SK-N-SH (cell line): ENCODE measurements around the gene SGCB. TPM values are rescaled to one million over a fixed set of nuclear protein-coding genes. Genes with fewer than 3 reads are reported as not detected.

Source experiments
- CTCF ChIA-PET: fragments of 300-600, 350-600 bp; formaldehyde crosslinking; extraction: SDS; loops from one replicate; lab custom pipeline; 2021; lab: Yijun Ruan, JAX
- POLR2A ChIA-PET: fragments of 350-600 bp; sonication (Branson Sonifier 250); formaldehyde crosslinking; extraction: SDS; loops from one replicate; lab custom pipeline; 2020; ENCODE audit warnings: antibody characterized with exemption, inconsistent platforms; lab: Yijun Ruan, JAX
- DNase-seq: peaks from one replicate; pipeline ENCODE4 v3.0.0; 2012
- H2AFZ ChIP-seq: fragments of 200-600 bp; sonication (generic); 2 replicates; pipeline ENCODE4 v1.8.1; 2016; ENCODE audit warnings: antibody characterized with exemption, mild to moderate bottlenecking, low read depth
- H3F3A ChIP-seq: fragments of 200-600 bp; sonication (generic); replicated peaks from 2 replicates; pipeline ENCODE3; 2016; ENCODE audit warnings: antibody characterized with exemption, mild to moderate bottlenecking; ENCODE audit not compliant: insufficient read depth
- H3K27ac ChIP-seq, 2 experiments: fragments of 200-500 bp in 1 of 2; fragments of 200-600 bp in 1 of 2; sonication (Bioruptor generic) in 1 of 2; sonication (generic), shearing (Covaris generic) in 1 of 2; 2 replicates each; pipeline versions ENCODE4 v1.5.1 to v1.6.1; 2014 to 2016; ENCODE audit warnings: low read depth in 2 of 2, inconsistent platforms in 1 of 2, low read length in 1 of 2, mild to moderate bottlenecking in 1 of 2, mixed read lengths in 1 of 2
- H3K27me3 ChIP-seq: fragments of 200-600 bp; sonication (generic), shearing (Covaris generic); 2 replicates; pipeline ENCODE4 v1.6.1; 2016; ENCODE audit warnings: mixed run types; ENCODE audit not compliant: insufficient read depth
- H3K36me3 ChIP-seq, 2 experiments: fragments of 200-500 bp in 1 of 2; fragments of 200-600 bp in 1 of 2; sonication (Bioruptor generic) in 1 of 2; sonication (generic) in 1 of 2; replicated peaks in 1 of 2; 2 replicates each; pipeline versions ENCODE3 to v1.5.1; 2014 to 2016; ENCODE audit warnings: low read length in 1 of 2, mild to moderate bottlenecking in 1 of 2; ENCODE audit not compliant: insufficient read depth in 2 of 2, control insufficient read depth in 1 of 2
- H3K4me1 ChIP-seq, 2 experiments: fragments of 200-500 bp in 1 of 2; fragments of 200-600 bp in 1 of 2; sonication (Bioruptor generic) in 1 of 2; sonication (generic), shearing (Covaris generic) in 1 of 2; 2 replicates each; pipeline versions ENCODE4 v1.5.1 to v1.6.1; 2014 to 2016; ENCODE audit warnings: low read depth in 1 of 2, low read length in 1 of 2, mixed run types in 1 of 2; ENCODE audit not compliant: insufficient read depth in 2 of 2, control insufficient read depth in 1 of 2
- H3K4me2 ChIP-seq: fragments of 200-600 bp; sonication (generic), shearing (Covaris generic); 2 replicates; pipeline ENCODE4 v1.6.1; 2017; ENCODE audit warnings: mixed run types
- H3K4me3 ChIP-seq, 2 experiments: fragments of 200-500 bp in 1 of 2; fragments of 200-600 bp in 1 of 2; sonication (Bioruptor generic) in 1 of 2; sonication (generic), shearing (Covaris generic) in 1 of 2; 2 replicates each; pipeline versions ENCODE4 v1.5.1 to v1.8.1; 2014 to 2016; ENCODE audit warnings: low read depth in 2 of 2, inconsistent platforms in 1 of 2, low read length in 1 of 2, mild to moderate bottlenecking in 1 of 2, mixed read lengths in 1 of 2, moderate library complexity in 1 of 2
- H3K79me2 ChIP-seq: fragments of 200-600 bp; sonication (generic); 2 replicates; pipeline ENCODE4 v1.8.1; 2017; ENCODE audit warnings: mild to moderate bottlenecking; ENCODE audit not compliant: insufficient read depth
- H3K9ac ChIP-seq: fragments of 200-600 bp; sonication (generic); 2 replicates; pipeline ENCODE4 v1.6.1; 2017; ENCODE audit warnings: mixed run types
- H3K9me2 ChIP-seq: fragments of 200-600 bp; sonication (generic); 2 replicates; pipeline ENCODE4 v1.6.1; 2017; ENCODE audit warnings: mixed run types
- H3K9me3 ChIP-seq: fragments of 200-600 bp; sonication (generic); 2 replicates; pipeline ENCODE4 v1.6.1; 2017; ENCODE audit warnings: mixed run types, mild to moderate bottlenecking, moderate library complexity
- H4K20me1 ChIP-seq: fragments of 200-600 bp; sonication (generic); 2 replicates; pipeline ENCODE4 v1.6.1; 2017; ENCODE audit warnings: mild to moderate bottlenecking, mixed run types; ENCODE audit not compliant: insufficient read depth
- ELF1 ChIP-seq: IDR thresholded peaks from 2 replicates; pipeline ENCODE4 v1.4.0; 2012
- EP300 ChIP-seq, 2 experiments: IDR thresholded peaks; 2 replicates each; pipeline versions ENCODE4 v1.4.0 to v1.6.1; 2012; ENCODE audit warnings: borderline replicate concordance in 1 of 2, low read depth in 1 of 2, low read length in 1 of 2
- EZH2phosphoT487 ChIP-seq: fragments of 200-600 bp; sonication (generic); IDR thresholded peaks from 2 replicates; pipeline ENCODE4 v1.6.1; 2017; ENCODE audit warnings: low read depth, mixed run types, mild to moderate bottlenecking, antibody characterized with exemption, moderate library complexity, borderline replicate concordance
- FOXJ3 ChIP-seq: sonication (generic); formaldehyde crosslinking; IDR thresholded peaks from 2 replicates; pipeline ENCODE4 v1.5.1; 2020; ENCODE audit warnings: mild to moderate bottlenecking, missing genetic modification reagents
- FOXM1 ChIP-seq: IDR thresholded peaks from 2 replicates; pipeline ENCODE4 v1.4.0; 2012; ENCODE audit warnings: low read depth, mild to moderate bottlenecking
- GABPA ChIP-seq: IDR thresholded peaks from 2 replicates; pipeline ENCODE4 v1.4.0; 2012; ENCODE audit warnings: low read depth, mild to moderate bottlenecking
- JUND ChIP-seq: IDR thresholded peaks from 2 replicates; pipeline ENCODE4 v1.4.0; 2012
- NFIC ChIP-seq: IDR thresholded peaks from 2 replicates; pipeline ENCODE4 v1.4.0; 2012; ENCODE audit warnings: borderline replicate concordance
- RXRA ChIP-seq: IDR thresholded peaks from 2 replicates; pipeline ENCODE4 v1.4.0; 2012; ENCODE audit warnings: low read depth, mild to moderate bottlenecking, borderline replicate concordance
- WGBS: methylation state at CpG from one replicate; pipeline ENCODE4 v1.1.6; 2017; ENCODE audit warnings: low lambda C conversion rate; 5-methylcytosine and 5-hydroxymethylcytosine counted together
- polyA plus RNA-seq, 3 experiments: library from polyadenylated mRNA; depleted of rRNA; stranded (reverse); fragments of >200 nt; gene quantifications; 2 replicates each; pipeline ENCODE4 v1.2.3, GENCODE V29; 2012
- TF ChIP-seq, protein P1 (sequence below): IDR thresholded peaks from 2 replicates; pipeline ENCODE4 v1.4.0; 2012; ENCODE audit warnings: low read depth, borderline replicate concordance
- TF ChIP-seq, protein P2 (sequence below): IDR thresholded peaks from 2 replicates; pipeline ENCODE4 v1.6.1; 2012; ENCODE audit warnings: mild to moderate bottlenecking, low read depth, low read length, moderate library complexity
- TF ChIP-seq, protein P3 (sequence below): IDR thresholded peaks from 2 replicates; pipeline ENCODE4; 2012

Gene SGCB
- polyA plus RNA-seq, 1 of the 3 experiments (the other 2 are of a cell fraction) = 25.1 TPM

DNA sequence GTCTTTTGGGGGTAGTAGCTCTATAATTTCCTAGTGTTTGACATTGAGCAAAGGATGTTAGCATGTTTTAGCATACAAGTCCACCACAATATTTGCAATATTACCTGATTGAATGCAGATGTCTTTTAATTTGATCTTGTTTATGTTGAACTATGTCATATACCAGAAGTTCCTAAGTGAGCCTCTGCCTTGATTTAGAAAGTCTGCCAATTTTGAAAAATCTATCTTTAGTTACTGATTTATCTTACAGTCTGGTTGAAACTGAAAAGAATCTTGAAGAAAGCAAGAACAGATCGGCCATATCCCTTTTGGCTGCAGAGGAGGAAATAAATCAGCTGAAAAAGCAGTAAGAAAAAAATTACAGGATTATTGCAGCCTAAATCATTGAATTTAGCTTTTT, 31.5 kb upstream of the SGCB start:
- H3K4me3 ChIP-seq = no peak overlapping the region
- H3K27ac ChIP-seq = no peak overlapping the region
- 4% methylated on average over 1 of the region's 1 CpG for WGBS
- H3K27me3 ChIP-seq = no peaks in the 10 kb centered on the region
- ChIA-PET POLR2A (no interaction called here), CTCF (interaction anchor here (1.1 kb wide), 1 partner anchor 43 kb away, joined by 3 read pairs; no protein-coding TSS in a partner anchor)
- no peaks in the 10 kb centered on the region for H3K4me1 ChIP-seq
- no peaks in the 10 kb centered on the region for H3K36me3 ChIP-seq
- no peak for DNase-seq
- no peak overlapping the region for H3K4me2 ChIP-seq
- H3K9me2 ChIP-seq = no peaks in the 10 kb centered on the region
- no peaks in the 10 kb centered on the region for H3K9me3 ChIP-seq
- H4K20me1 ChIP-seq = no peaks in the 10 kb centered on the region
- H3F3A ChIP-seq = no peaks in the 10 kb centered on the region
- TF ChIP-seq NFIC (no peak), EP300 (IDR thresholded peaks at IDR 0.05; ENCODE audit: borderline replicate concordance in 1 of 2, low read depth in 1 of 2, low read length in 1 of 2) (peak in 1 of 2 experiments; percentile 38; a peak in 1 of 4 replicates)
- TF ChIP-seq, protein P1, sequence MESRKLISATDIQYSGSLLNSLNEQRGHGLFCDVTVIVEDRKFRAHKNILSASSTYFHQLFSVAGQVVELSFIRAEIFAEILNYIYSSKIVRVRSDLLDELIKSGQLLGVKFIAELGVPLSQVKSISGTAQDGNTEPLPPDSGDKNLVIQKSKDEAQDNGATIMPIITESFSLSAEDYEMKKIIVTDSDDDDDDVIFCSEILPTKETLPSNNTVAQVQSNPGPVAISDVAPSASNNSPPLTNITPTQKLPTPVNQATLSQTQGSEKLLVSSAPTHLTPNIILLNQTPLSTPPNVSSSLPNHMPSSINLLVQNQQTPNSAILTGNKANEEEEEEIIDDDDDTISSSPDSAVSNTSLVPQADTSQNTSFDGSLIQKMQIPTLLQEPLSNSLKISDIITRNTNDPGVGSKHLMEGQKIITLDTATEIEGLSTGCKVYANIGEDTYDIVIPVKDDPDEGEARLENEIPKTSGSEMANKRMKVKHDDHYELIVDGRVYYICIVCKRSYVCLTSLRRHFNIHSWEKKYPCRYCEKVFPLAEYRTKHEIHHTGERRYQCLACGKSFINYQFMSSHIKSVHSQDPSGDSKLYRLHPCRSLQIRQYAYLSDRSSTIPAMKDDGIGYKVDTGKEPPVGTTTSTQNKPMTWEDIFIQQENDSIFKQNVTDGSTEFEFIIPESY = no peak
- H3K79me2 ChIP-seq = no peaks in the 10 kb centered on the region
- no peak overlapping the region for H3K9ac ChIP-seq
- H2AFZ ChIP-seq = 0 out of 2 replicates have a peak overlapping the region, but pooled peaks have one; percentile 41

GRCh38 chr4:52059372-52059771, 21.3 kb upstream of the SGCB start:
- Histone ChIP-seq H3K9me3 (no peaks in the 10 kb centered on the region), H3K9me2 (no peaks in the 10 kb centered on the region), H3K4me2 (no peak overlapping the region)

GRCh38 chr4:52058275-52058674, 20.2 kb upstream of the SGCB start:
- no peaks in the 10 kb centered on the region; a peak in 1 of 4 replicates for H3K4me1 ChIP-seq
- DNase-seq = no peak
- no peaks in the 10 kb centered on the region for H3K79me2 ChIP-seq
- POLR2A ChIA-PET = no interaction called here
- no peaks in the 10 kb centered on the region for H3K27me3 ChIP-seq
- H3K4me3 ChIP-seq = no peak overlapping the region
- no peaks in the 10 kb centered on the region for H4K20me1 ChIP-seq
- no peak overlapping the region for H3K27ac ChIP-seq
- no peaks in the 10 kb centered on the region for H3K36me3 ChIP-seq
- CTCF ChIA-PET = interaction anchor here (1.4 kb wide), 1 partner anchor 14 kb away, joined by 3 read pairs; no protein-coding TSS in a partner anchor
- H3K4me2 ChIP-seq = no peak overlapping the region
- no peak overlapping the region for H2AFZ ChIP-seq
- no peak overlapping the region for H3K9ac ChIP-seq
- H3K9me2 ChIP-seq = no peaks in the 10 kb centered on the region
- no peaks in the 10 kb centered on the region for H3F3A ChIP-seq
- WGBS = 60% methylated on average over 1 of the region's 1 CpG
- H3K9me3 ChIP-seq = no peaks in the 10 kb centered on the region
- TF ChIP-seq, protein P1 = no peak
- no peak for TF ChIP-seq JUND
- TF ChIP-seq EZH2phosphoT487 = no peak
- TF ChIP-seq ELF1 = no peak
- no peak for TF ChIP-seq FOXM1
- TF ChIP-seq, protein P2, sequence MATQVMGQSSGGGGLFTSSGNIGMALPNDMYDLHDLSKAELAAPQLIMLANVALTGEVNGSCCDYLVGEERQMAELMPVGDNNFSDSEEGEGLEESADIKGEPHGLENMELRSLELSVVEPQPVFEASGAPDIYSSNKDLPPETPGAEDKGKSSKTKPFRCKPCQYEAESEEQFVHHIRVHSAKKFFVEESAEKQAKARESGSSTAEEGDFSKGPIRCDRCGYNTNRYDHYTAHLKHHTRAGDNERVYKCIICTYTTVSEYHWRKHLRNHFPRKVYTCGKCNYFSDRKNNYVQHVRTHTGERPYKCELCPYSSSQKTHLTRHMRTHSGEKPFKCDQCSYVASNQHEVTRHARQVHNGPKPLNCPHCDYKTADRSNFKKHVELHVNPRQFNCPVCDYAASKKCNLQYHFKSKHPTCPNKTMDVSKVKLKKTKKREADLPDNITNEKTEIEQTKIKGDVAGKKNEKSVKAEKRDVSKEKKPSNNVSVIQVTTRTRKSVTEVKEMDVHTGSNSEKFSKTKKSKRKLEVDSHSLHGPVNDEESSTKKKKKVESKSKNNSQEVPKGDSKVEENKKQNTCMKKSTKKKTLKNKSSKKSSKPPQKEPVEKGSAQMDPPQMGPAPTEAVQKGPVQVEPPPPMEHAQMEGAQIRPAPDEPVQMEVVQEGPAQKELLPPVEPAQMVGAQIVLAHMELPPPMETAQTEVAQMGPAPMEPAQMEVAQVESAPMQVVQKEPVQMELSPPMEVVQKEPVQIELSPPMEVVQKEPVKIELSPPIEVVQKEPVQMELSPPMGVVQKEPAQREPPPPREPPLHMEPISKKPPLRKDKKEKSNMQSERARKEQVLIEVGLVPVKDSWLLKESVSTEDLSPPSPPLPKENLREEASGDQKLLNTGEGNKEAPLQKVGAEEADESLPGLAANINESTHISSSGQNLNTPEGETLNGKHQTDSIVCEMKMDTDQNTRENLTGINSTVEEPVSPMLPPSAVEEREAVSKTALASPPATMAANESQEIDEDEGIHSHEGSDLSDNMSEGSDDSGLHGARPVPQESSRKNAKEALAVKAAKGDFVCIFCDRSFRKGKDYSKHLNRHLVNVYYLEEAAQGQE = no peak

More at GRCh38 chr4:52059372-52059771, 21.3 kb upstream of the SGCB start:
- H3K27me3 ChIP-seq = no peaks in the 10 kb centered on the region
- WGBS = 70% methylated on average over 3 of the region's 3 CpGs
- H3K27ac ChIP-seq = no peak overlapping the region
- H3K4me3 ChIP-seq = no peak overlapping the region
- H3K79me2 ChIP-seq = no peaks in the 10 kb centered on the region
- no peak for TF ChIP-seq RXRA
- no peak for TF ChIP-seq GABPA
- TF ChIP-seq, protein P3, sequence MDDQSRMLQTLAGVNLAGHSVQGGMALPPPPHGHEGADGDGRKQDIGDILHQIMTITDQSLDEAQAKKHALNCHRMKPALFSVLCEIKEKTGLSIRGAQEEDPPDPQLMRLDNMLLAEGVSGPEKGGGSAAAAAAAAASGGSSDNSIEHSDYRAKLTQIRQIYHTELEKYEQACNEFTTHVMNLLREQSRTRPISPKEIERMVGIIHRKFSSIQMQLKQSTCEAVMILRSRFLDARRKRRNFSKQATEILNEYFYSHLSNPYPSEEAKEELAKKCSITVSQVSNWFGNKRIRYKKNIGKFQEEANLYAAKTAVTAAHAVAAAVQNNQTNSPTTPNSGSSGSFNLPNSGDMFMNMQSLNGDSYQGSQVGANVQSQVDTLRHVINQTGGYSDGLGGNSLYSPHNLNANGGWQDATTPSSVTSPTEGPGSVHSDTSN = no peak
- TF ChIP-seq FOXJ3 (CRISPR knock-in tag) = no peak
- TF ChIP-seq, all 33 proteins: peak for 0
- no peak overlapping the region for H3K9ac ChIP-seq
- H3K36me3 ChIP-seq = no peaks in the 10 kb centered on the region
- H3K4me1 ChIP-seq = no peaks in the 10 kb centered on the region; a peak in 1 of 4 replicates
- DNase-seq = no peak
- CTCF ChIA-PET = no interaction called here
- no peaks in the 10 kb centered on the region for H3F3A ChIP-seq
- no peak overlapping the region for H2AFZ ChIP-seq
- POLR2A ChIA-PET = no interaction called here
- no peaks in the 10 kb centered on the region for H4K20me1 ChIP-seq
